Heart left ventricle (tissue), 16 donors: ENCODE data around the gene FAM181A. TPM values are rescaled to one million over a fixed set of nuclear protein-coding genes. Genes with fewer than 3 reads are reported as not detected.
A peak's percentile ranks its signal among the peaks of the same experiment; 100 is the strongest.

Source experiments
- ATAC-seq, 4 donors: fragments of 200-7000 bp; cut with Tn5 transposase; one replicate each; pipeline ENCODE4 v1.9.1; 2020 to 2022; ENCODE audit warnings: moderate library complexity in 4 of 4, mild to moderate bottlenecking in 3 of 4, moderate number of reproducible peaks in 1 of 4
- DNase-seq, 5 donors: peaks; one replicate each; pipeline ENCODE4 v3.0.0-alpha.2; 2020
- H3K27ac ChIP-seq, 12 donors: fragments of 200-600 bp; sonication (generic) in 4 of 12; one replicate each; pipeline versions ENCODE4 v1.5.0 to v1.8.0; 2016 to 2022; ENCODE audit warnings: mild to moderate bottlenecking in 2 of 12
- H3K27me3 ChIP-seq, 9 donors: fragments of 200-600 bp; sonication (generic) in 2 of 9; one replicate each; pipeline versions ENCODE4 v1.5.1 to v1.8.0; 2016 to 2022; ENCODE audit warnings: mild to moderate bottlenecking in 3 of 9
- H3K36me3 ChIP-seq, 9 donors: fragments of 200-600 bp; sonication (generic) in 2 of 9; one replicate each; pipeline versions ENCODE4 v1.5.0 to v1.8.0; 2018 to 2022; ENCODE audit warnings: mild to moderate bottlenecking in 2 of 9
- H3K4me1 ChIP-seq, 12 donors: fragments of 200-600 bp; sonication (generic) in 4 of 12; one replicate each; pipeline versions ENCODE4 v1.5.0 to v1.8.0; 2016 to 2022; ENCODE audit warnings: mild to moderate bottlenecking in 3 of 12
- H3K4me3 ChIP-seq, 12 donors: fragments of 200-600 bp; sonication (generic) in 4 of 12; one replicate each; pipeline versions ENCODE4 v1.5.0 to v1.8.0; 2017 to 2022; ENCODE audit warnings: mild to moderate bottlenecking in 9 of 12, moderate library complexity in 4 of 12
- H3K9me3 ChIP-seq, 12 donors: fragments of 200-600 bp; sonication (generic) in 4 of 12; one replicate each; pipeline versions ENCODE4 v1.5.0 to v1.8.0; 2016 to 2022; ENCODE audit warnings: mild to moderate bottlenecking in 1 of 12
- CTCF ChIP-seq, 12 donors: fragments of 200-600 bp; sonication (generic) in 4 of 12; IDR thresholded peaks; one replicate each; pipeline versions ENCODE4 v1.5.0 to v1.8.0; 2018 to 2022; ENCODE audit warnings: antibody characterized with exemption in 12 of 12, mild to moderate bottlenecking in 5 of 12
- POLR2A ChIP-seq, 2 donors: fragments of 450-650 bp; IDR thresholded peaks; one replicate each; pipeline ENCODE4 v1.6.1; 2017; ENCODE audit warnings: antibody characterized with exemption in 2 of 2, mild to moderate bottlenecking in 2 of 2, moderate library complexity in 2 of 2
- WGBS, 4 donors: extraction: QIAGEN DNeasy Blood & Tissue Kit in 2 of 4; methylation state at CpG; one replicate each; pipeline versions ENCODE4 v1.1.5 to v1.1.7; 2013 to 2018; 5-methylcytosine and 5-hydroxymethylcytosine counted together
- intact Hi-C, 10 donors: fragments of 100-400 bp; cut with DNase I; formaldehyde crosslinking; loops; one replicate each; pipeline versions ENCODE4 v1.11.1 to v1.14.2; 2022
- polyA plus RNA-seq, 2 donors: library from polyadenylated mRNA; stranded (reverse); fragments of 200-250 nt; gene quantifications; one replicate each; pipeline ENCODE4 v1.2.3, GENCODE V29; 2013
- total RNA-seq, 9 donors: library from RNA; depleted of rRNA in 2 of 9; stranded (reverse); fragments of >200 nt in 2 of 9; fragmentation: NEBNext Ultra II Directional in 3 of 9; extraction: Animal tissue kit (Norgen Biotek cat#: 25700) in 3 of 9; gene quantifications; one replicate each; pipeline versions ENCODE4 v1.1.0 to v1.2.4, GENCODE V29; 2016 to 2023
- donor health status: ischemic (EF 13 %, LVEDD 7.1; RV severe dilation, severe dysfunction).
- donor health status: healthy with polysubstance abuse.
- donor health status: DM: no; HTN: yes; CAD: no.
- donor health status: DM: no; HTN: no; CAD: no.
- donor health status: ischemic (EF 25% LVEDD 6.9; RV normal size, moderate dysfunction).
- donor health status: ischemic (EF 25% LVEDD 5.7; RV mildly dilated, moderate dysfunction).
- donor health status: healthy.
- donor health status: DM: yes; HTN: yes; CAD: no.
- donor health status: ischemic (EF 35%, LVEDD 5.7; RV mildly dilated, moderate dysfunction).
- donor health status: nonischemic (EF 11% LVEDD 7.7; RV severe dilation, severe dysfunction).
- donor health status: DM: yes; HTN: yes; CAD: no.
- donor health status: PGD.
- donor health status: ischemic (EF 29% LVEDD 5.4; RV normal size, mild dysfunction).
- donor health status: nonischemic (EF 23%, LVEDD 6.1; RV moderate dilation, normal function).

The FAM181A gene
- total and polyA plus RNA-seq, 11 donors: not detected

GRCh38 chr14:93891756-93892504 lies 35.2 kb upstream of the FAM181A start:
- DNase-seq (no peak), ATAC-seq (no peak)
- H3K27ac ChIP-seq: no peak overlapping the region
- H3K4me1 ChIP-seq: peaks cover 0 to 11% (median 1%) of the 10 kb centered on the region in 12 donors
- no peaks in the 10 kb centered on the region for H3K9me3 ChIP-seq
- H3K4me3 ChIP-seq: no peak overlapping the region
- intact Hi-C loops: loop anchor here in 8 of 10 donors (2.0 to 10.0 kb wide), 4 partner anchors 97 to 237 kb away; partner anchors contain the start of gene PRIMA1 (in 2 of the 8)
- TF ChIP-seq CTCF (IDR thresholded peaks at IDR 0.05) (no peak), POLR2A (IDR thresholded peaks at IDR 0.05) (no peak)
- no peaks in the 10 kb centered on the region for H3K36me3 ChIP-seq
- 70 to 79% (median 76%) methylated on average over 12 to 15 of the region's 15 CpGs for WGBS, 4 donors
- H3K27me3 ChIP-seq: peaks cover 0 to 15% (median 0%) of the 10 kb centered on the region in 9 donors

GRCh38 chr14:93892505-93892839 lies 34.7 kb upstream of the FAM181A start:
- Histone ChIP-seq H3K27ac (no peak overlapping the region), H3K4me1 (peaks cover 0 to 11% (median 1%) of the 10 kb centered on the region in 12 donors), H3K4me3 (no peak overlapping the region), H3K9me3 (no peaks in the 10 kb centered on the region), H3K27me3 (peaks cover 0 to 15% (median 0%) of the 10 kb centered on the region in 9 donors), H3K36me3 (no peaks in the 10 kb centered on the region)
- ATAC-seq (no peak), DNase-seq (no peak)
- 60 to 67% (median 65%) methylated on average over 5 of the region's 5 CpGs for WGBS, 4 donors
- intact Hi-C loops: loop anchor here in 8 of 10 donors (2.0 to 10.0 kb wide), 4 partner anchors 98 to 238 kb away; partner anchors contain the start of gene PRIMA1 (in 2 of the 8)
- TF ChIP-seq POLR2A (IDR thresholded peaks at IDR 0.05): no peak
- no peak for TF ChIP-seq CTCF (IDR thresholded peaks at IDR 0.05)

- no peaks in the 10 kb centered on the region for H3K9me3 ChIP-seq
- 28 to 34% (median 32%) methylated on average over 11 to 13 of the region's 13 CpGs for WGBS, 4 donors
- peaks cover 0 to 14% (median 0%) of the 10 kb centered on the region in 9 donors for H3K27me3 ChIP-seq
- ATAC-seq: peak; percentile 21 to 72 (median 54)
- peak; percentile 58 to 82 (median 63) for DNase-seq
- H3K36me3 ChIP-seq: no peaks in the 10 kb centered on the region
- intact Hi-C loops: loop anchor here (1.0 to 10.0 kb wide), 6 partner anchors 98 to 239 kb away; partner anchors contain the start of gene PRIMA1 (in 2 of the 10)
- H3K4me3 ChIP-seq: peak overlapping the region in 2 of 12 donors; percentile 7 to 21
- peaks cover 0 to 11% (median 1%) of the 10 kb centered on the region in 12 donors for H3K4me1 ChIP-seq
- peak; percentile 92 to 99 (median 98) for TF ChIP-seq CTCF (IDR thresholded peaks at IDR 0.05)
- no peak for TF ChIP-seq POLR2A (IDR thresholded peaks at IDR 0.05)
- no peak overlapping the region for H3K27ac ChIP-seq
Observed at GRCh38 chr14:93892923-93893558, 34.1 kb upstream of the FAM181A start.
